ENCODE data around the gene DRICH1. TPM values are rescaled to one million over a fixed set of nuclear protein-coding genes. Genes with fewer than 3 reads are reported as not detected.

Gene DRICH1
- total and polyA plus RNA-seq, 2 of the 8 experiments (the other 6 are each of a cell fraction or from before 2014, with no cell fraction given): 0.21 to 0.28 TPM

GRCh38 chr22:23652711-23653110 lies 20.6 kb upstream of the DRICH1 start:
- FAIRE-seq: no peak
- H2BK15ac ChIP-seq (ENCODE audit: low read length): no peak overlapping the region
- no peak overlapping the region; the same call in 1 of the 2 replicates for H4K8ac ChIP-seq (ENCODE audit: extremely low read depth, insufficient read depth, low read length)
- CTCF ChIA-PET (ENCODE audit: partially characterized antibody): interaction anchor here (0.6 to 1.5 kb wide), 3 partner anchors 11 to 844 kb away, joined by 3 read pairs; no protein-coding TSS in a partner anchor
- WGBS, 2 experiments (ENCODE audit: extremely low coverage in 1 of 2, insufficient coverage in 1 of 2, insufficient read length in 1 of 2, insufficient replicate concordance in 2 of 2, low coverage in 1 of 2, low lambda C conversion rate in 2 of 2, missing lambda C conversion rate in 1 of 2): 97% methylated on average over 8 of the region's 8 CpGs; no CpG with 5 or more reads in 1 of the 2 experiments
- H3K27me3 ChIP-seq (replicated peaks in 1 of 4; ENCODE audit: control insufficient read depth in 3 of 4, extremely low read depth in 1 of 4, insufficient read depth in 3 of 4, low read length in 3 of 4): no peaks in the 10 kb centered on the region
- no peak overlapping the region for H3K23ac ChIP-seq (ENCODE audit: insufficient read length)
- H3K9me3 ChIP-seq (ENCODE audit: insufficient read depth in 2 of 2, low read depth in 1 of 2, low read length in 1 of 2): no peaks in the 10 kb centered on the region
- no peak overlapping the region for H2AFZ ChIP-seq (ENCODE audit: low read length)
- no peak for DNase-seq (ENCODE audit: low read depth in 1 of 2, low spot score in 2 of 2)
- H3K23me2 ChIP-seq (ENCODE audit: low read depth, low read length): no peaks in the 10 kb centered on the region
- no peak overlapping the region for H2BK12ac ChIP-seq (ENCODE audit: low read depth, low read length)
- H3K79me1 ChIP-seq (ENCODE audit: low read depth, low read length): no peaks in the 10 kb centered on the region
- H3K4me3 ChIP-seq (ENCODE audit: extremely low read depth in 1 of 4, insufficient read depth in 2 of 4, low read depth in 3 of 4, low read length in 4 of 4): no peak overlapping the region
- H3K56ac ChIP-seq (replicated peaks; ENCODE audit: insufficient read length, low read depth, low read length): no peak overlapping the region
- H3K4me2 ChIP-seq (ENCODE audit: insufficient read depth in 1 of 2, low read depth in 2 of 2, low read length in 2 of 2): no peak overlapping the region
- no peak overlapping the region for H3K4ac ChIP-seq (replicated peaks; ENCODE audit: insufficient read length, low read depth, low read length)
- H2BK5ac ChIP-seq (ENCODE audit: low read depth, low read length): no peak overlapping the region
- no peak overlapping the region for H3K9ac ChIP-seq (replicated peaks in 1 of 4; ENCODE audit: extremely low read depth in 1 of 4, low read depth in 3 of 4, low read length in 3 of 4)
- H4K91ac ChIP-seq (replicated peaks; ENCODE audit: insufficient read length, low read length): no peak overlapping the region
- TF ChIP-seq YY1 (IDR thresholded peaks at IDR 0.05; ENCODE audit: low read depth, low read length) (no peak), ATF2 (IDR thresholded peaks at IDR 0.05; ENCODE audit: low read length) (no peak), JUND (IDR thresholded peaks at IDR 0.05; ENCODE audit: low read length) (no peak), SRF (IDR thresholded peaks at IDR 0.05; ENCODE audit: low read depth, low read length) (no peak), E2F6 (IDR thresholded peaks at IDR 0.05) (no peak), SUZ12 (IDR thresholded peaks at IDR 0.05; ENCODE audit: low read length) (no peak), CREB1 (IDR thresholded peaks at IDR 0.05) (no peak), TEAD4 (IDR thresholded peaks at IDR 0.05; ENCODE audit: low read depth, low read length) (no peak)
- no peak overlapping the region for H2BK20ac ChIP-seq (ENCODE audit: low read length)
- POLR2A ChIA-PET (ENCODE audit: partially characterized antibody): no interaction called here
- no peak overlapping the region for H4K5ac ChIP-seq (ENCODE audit: insufficient read length, low read depth, low read length)
- no peaks in the 10 kb centered on the region for H3K36me3 ChIP-seq (ENCODE audit: control insufficient read depth in 2 of 4, insufficient read depth in 4 of 4, low read length in 3 of 4)
- H3K4me1 ChIP-seq (replicated peaks in 1 of 4; ENCODE audit: control insufficient read depth in 3 of 4, insufficient read depth in 4 of 4, low read length in 3 of 4): no peaks in the 10 kb centered on the region; a peak in 1 of 7 replicates
- no peak overlapping the region for H3K14ac ChIP-seq (ENCODE audit: insufficient read length)
- H3K18ac ChIP-seq (ENCODE audit: extremely low read depth, low read length): no peak overlapping the region
- H2AK5ac ChIP-seq (ENCODE audit: low read depth, low read length): no peak overlapping the region
- H3K27ac ChIP-seq (ENCODE audit: low read depth, low read length): no peak overlapping the region
- H2BK120ac ChIP-seq (replicated peaks; ENCODE audit: low read depth, low read length): no peak overlapping the region
- no peaks in the 10 kb centered on the region for H3K79me2 ChIP-seq (ENCODE audit: control insufficient read depth in 1 of 2, insufficient read depth in 2 of 2, low read length in 2 of 2)
- peaks cover 0 to 5% of the 10 kb centered on the region in 2 experiments for H4K20me1 ChIP-seq (replicated peaks in 1 of 2; ENCODE audit: control insufficient read depth in 1 of 2, insufficient read depth in 2 of 2, low read length in 2 of 2)

All from H1 (cell line).